HepG2 (cell line): ENCODE measurements around the gene BPIFB6.

Source experiments
- CBX5 ChIP-seq: sonication (generic); formaldehyde crosslinking; IDR thresholded peaks from 2 replicates; pipeline ENCODE4 v1.4.0; 2020; ENCODE audit warnings: missing genetic modification reagents, borderline replicate concordance
- FOXJ3 ChIP-seq: sonication (generic); formaldehyde crosslinking; IDR thresholded peaks from 2 replicates; pipeline ENCODE4 v1.4.0; 2020; ENCODE audit warnings: missing genetic modification reagents, mild to moderate bottlenecking, borderline replicate concordance
- MYNN ChIP-seq: sonication (generic); formaldehyde crosslinking; IDR thresholded peaks from 2 replicates; pipeline ENCODE4 v1.4.0; 2020; ENCODE audit warnings: mild to moderate bottlenecking, low read depth, missing genetic modification reagents
- ZNF577 ChIP-seq: sonication (generic); formaldehyde crosslinking; IDR thresholded peaks from 2 replicates; pipeline ENCODE4 v1.4.0; 2020; ENCODE audit warnings: mild to moderate bottlenecking, low read depth, missing genetic modification reagents, borderline replicate concordance
- TF ChIP-seq, protein P1 (sequence below), 2 experiments: fragments of 450-650 bp in 1 of 2; sonication (generic) in 1 of 2; formaldehyde crosslinking in 1 of 2; IDR thresholded peaks; 2 replicates each; pipeline versions ENCODE4 v1.6.1 to v1.8.0; 2016 to 2022; ENCODE audit warnings: antibody characterized with exemption in 1 of 2, mild to moderate bottlenecking in 1 of 2, missing genetic modification reagents in 1 of 2
- TF ChIP-seq, protein P2 (sequence below): sonication (generic); formaldehyde crosslinking; conservative IDR thresholded peaks from 2 replicates; pipeline ENCODE4 v1.4.0; 2020; ENCODE audit warnings: missing genetic modification reagents
- TF ChIP-seq, protein P3 (sequence below): sonication (generic); formaldehyde crosslinking; IDR thresholded peaks from 2 replicates; pipeline ENCODE4 v1.4.0; 2020; ENCODE audit warnings: missing genetic modification reagents
- TF ChIP-seq, protein P4 (sequence below): sonication (generic); formaldehyde crosslinking; IDR thresholded peaks from 2 replicates; pipeline ENCODE4 v1.4.0; 2020; ENCODE audit warnings: missing genetic modification reagents, borderline replicate concordance
- TF ChIP-seq, protein P5 (sequence below): sonication (generic); formaldehyde crosslinking; IDR thresholded peaks from 2 replicates; pipeline ENCODE4 v1.4.0; 2020; ENCODE audit warnings: missing genetic modification reagents

DNA sequence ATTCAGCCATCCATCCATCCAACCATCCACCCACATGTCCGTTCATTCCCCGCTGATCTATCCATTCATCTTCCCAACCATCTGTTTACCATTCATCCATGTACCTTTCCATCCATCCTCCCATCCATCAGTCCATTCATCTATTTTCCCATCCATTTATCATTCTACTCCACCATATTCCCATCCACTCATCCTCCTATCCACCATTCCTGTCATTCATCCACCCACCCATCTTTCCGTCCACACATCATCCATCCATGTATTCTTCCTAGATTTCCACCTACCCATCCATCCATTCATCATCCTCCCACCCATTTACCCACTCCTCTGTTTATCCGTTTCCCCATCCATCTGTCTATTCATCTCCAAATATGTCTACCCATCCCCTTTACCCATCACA, 6.8 kb downstream of the BPIFB6 start:
- TF ChIP-seq CBX5 (CRISPR knock-in tag) (no peak), MYNN (no peak), ZNF577 (CRISPR knock-in tag) (no peak), FOXJ3 (no peak)
- TF ChIP-seq, protein P1, sequence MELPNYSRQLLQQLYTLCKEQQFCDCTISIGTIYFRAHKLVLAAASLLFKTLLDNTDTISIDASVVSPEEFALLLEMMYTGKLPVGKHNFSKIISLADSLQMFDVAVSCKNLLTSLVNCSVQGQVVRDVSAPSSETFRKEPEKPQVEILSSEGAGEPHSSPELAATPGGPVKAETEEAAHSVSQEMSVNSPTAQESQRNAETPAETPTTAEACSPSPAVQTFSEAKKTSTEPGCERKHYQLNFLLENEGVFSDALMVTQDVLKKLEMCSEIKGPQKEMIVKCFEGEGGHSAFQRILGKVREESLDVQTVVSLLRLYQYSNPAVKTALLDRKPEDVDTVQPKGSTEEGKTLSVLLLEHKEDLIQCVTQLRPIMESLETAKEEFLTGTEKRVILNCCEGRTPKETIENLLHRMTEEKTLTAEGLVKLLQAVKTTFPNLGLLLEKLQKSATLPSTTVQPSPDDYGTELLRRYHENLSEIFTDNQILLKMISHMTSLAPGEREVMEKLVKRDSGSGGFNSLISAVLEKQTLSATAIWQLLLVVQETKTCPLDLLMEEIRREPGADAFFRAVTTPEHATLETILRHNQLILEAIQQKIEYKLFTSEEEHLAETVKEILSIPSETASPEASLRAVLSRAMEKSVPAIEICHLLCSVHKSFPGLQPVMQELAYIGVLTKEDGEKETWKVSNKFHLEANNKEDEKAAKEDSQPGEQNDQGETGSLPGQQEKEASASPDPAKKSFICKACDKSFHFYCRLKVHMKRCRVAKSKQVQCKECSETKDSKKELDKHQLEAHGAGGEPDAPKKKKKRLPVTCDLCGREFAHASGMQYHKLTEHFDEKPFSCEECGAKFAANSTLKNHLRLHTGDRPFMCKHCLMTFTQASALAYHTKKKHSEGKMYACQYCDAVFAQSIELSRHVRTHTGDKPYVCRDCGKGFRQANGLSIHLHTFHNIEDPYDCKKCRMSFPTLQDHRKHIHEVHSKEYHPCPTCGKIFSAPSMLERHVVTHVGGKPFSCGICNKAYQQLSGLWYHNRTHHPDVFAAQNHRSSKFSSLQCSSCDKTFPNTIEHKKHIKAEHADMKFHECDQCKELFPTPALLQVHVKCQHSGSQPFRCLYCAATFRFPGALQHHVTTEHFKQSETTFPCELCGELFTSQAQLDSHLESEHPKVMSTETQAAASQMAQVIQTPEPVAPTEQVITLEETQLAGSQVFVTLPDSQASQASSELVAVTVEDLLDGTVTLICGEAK (IDR thresholded peaks at IDR 0.05) = no peak
- TF ChIP-seq, protein P1 (CRISPR knock-in tag; IDR thresholded peaks at IDR 0.05) = no peak
- TF ChIP-seq, protein P2, sequence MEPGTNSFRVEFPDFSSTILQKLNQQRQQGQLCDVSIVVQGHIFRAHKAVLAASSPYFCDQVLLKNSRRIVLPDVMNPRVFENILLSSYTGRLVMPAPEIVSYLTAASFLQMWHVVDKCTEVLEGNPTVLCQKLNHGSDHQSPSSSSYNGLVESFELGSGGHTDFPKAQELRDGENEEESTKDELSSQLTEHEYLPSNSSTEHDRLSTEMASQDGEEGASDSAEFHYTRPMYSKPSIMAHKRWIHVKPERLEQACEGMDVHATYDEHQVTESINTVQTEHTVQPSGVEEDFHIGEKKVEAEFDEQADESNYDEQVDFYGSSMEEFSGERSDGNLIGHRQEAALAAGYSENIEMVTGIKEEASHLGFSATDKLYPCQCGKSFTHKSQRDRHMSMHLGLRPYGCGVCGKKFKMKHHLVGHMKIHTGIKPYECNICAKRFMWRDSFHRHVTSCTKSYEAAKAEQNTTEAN = no peak
- TF ChIP-seq, protein P3, sequence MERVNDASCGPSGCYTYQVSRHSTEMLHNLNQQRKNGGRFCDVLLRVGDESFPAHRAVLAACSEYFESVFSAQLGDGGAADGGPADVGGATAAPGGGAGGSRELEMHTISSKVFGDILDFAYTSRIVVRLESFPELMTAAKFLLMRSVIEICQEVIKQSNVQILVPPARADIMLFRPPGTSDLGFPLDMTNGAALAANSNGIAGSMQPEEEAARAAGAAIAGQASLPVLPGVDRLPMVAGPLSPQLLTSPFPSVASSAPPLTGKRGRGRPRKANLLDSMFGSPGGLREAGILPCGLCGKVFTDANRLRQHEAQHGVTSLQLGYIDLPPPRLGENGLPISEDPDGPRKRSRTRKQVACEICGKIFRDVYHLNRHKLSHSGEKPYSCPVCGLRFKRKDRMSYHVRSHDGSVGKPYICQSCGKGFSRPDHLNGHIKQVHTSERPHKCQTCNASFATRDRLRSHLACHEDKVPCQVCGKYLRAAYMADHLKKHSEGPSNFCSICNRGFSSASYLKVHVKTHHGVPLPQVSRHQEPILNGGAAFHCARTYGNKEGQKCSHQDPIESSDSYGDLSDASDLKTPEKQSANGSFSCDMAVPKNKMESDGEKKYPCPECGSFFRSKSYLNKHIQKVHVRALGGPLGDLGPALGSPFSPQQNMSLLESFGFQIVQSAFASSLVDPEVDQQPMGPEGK = no peak
- TF ChIP-seq, protein P4, sequence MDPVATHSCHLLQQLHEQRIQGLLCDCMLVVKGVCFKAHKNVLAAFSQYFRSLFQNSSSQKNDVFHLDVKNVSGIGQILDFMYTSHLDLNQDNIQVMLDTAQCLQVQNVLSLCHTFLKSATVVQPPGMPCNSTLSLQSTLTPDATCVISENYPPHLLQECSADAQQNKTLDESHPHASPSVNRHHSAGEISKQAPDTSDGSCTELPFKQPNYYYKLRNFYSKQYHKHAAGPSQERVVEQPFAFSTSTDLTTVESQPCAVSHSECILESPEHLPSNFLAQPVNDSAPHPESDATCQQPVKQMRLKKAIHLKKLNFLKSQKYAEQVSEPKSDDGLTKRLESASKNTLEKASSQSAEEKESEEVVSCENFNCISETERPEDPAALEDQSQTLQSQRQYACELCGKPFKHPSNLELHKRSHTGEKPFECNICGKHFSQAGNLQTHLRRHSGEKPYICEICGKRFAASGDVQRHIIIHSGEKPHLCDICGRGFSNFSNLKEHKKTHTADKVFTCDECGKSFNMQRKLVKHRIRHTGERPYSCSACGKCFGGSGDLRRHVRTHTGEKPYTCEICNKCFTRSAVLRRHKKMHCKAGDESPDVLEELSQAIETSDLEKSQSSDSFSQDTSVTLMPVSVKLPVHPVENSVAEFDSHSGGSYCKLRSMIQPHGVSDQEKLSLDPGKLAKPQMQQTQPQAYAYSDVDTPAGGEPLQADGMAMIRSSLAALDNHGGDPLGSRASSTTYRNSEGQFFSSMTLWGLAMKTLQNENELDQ (CRISPR knock-in tag) = no peak
- TF ChIP-seq, protein P5, sequence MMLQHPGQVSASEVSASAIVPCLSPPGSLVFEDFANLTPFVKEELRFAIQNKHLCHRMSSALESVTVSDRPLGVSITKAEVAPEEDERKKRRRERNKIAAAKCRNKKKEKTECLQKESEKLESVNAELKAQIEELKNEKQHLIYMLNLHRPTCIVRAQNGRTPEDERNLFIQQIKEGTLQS = no peak
